ENCODE measurements around the gene THOC1.

GRCh38 chr18:317618-318017 lies 49.8 kb upstream of the THOC1 start:
- TF ChIP-seq POLR2A (IDR thresholded peaks at IDR 0.05) (no peak), CTCF (IDR thresholded peaks at IDR 0.05) (no peak), EP300 (IDR thresholded peaks at IDR 0.05; ENCODE audit: low read depth) (no peak), POLR2AphosphoS5 (IDR thresholded peaks at IDR 0.05) (no peak)

All from transverse colon (tissue), 4 donors.